Stomach (tissue), 19 donors: ENCODE measurements around the gene CES1. TPM values are rescaled to one million over a fixed set of nuclear protein-coding genes. Genes with fewer than 3 reads are reported as not detected.

Experiments used
- DNase-seq, 2 donors: peaks; one replicate each; pipeline versions ENCODE4 v3.0.0 to v3.0.0-alpha.2; 2013 to 2019
- H3K27ac ChIP-seq, 5 donors: fragments of 200-600 bp in 4 of 5; sonication (generic) in 4 of 5; one replicate each; pipeline ENCODE4 v1.5.1; 2013 to 2019; ENCODE audit warnings: mild to moderate bottlenecking in 1 of 5, moderate library complexity in 1 of 5
- H3K27me3 ChIP-seq, 3 donors: fragments of 200-600 bp; sonication (generic); one replicate each; pipeline ENCODE4 v1.5.1; 2017 to 2019; ENCODE audit warnings: mixed run types in 1 of 3
- H3K36me3 ChIP-seq, 4 donors: fragments of 200-600 bp; sonication (generic); 1 replicate in 3 of 4; 2 replicates in 1 of 4; pipeline ENCODE4 v1.5.1; 2016 to 2019
- H3K4me1 ChIP-seq, 4 donors: fragments of 200-600 bp; sonication (generic); one replicate each; pipeline ENCODE4 v1.5.1; 2016 to 2019
- H3K4me3 ChIP-seq, 4 donors: fragments of 200-600 bp; sonication (generic) in 3 of 4; one replicate each; pipeline ENCODE4 v1.5.1; 2016 to 2019; ENCODE audit warnings: mild to moderate bottlenecking in 1 of 4
- H3K9me3 ChIP-seq, 4 donors: fragments of 200-600 bp; sonication (generic); one replicate each; pipeline ENCODE4 v1.5.1; 2016 to 2019
- CTCF ChIP-seq, 7 experiments: fragments of 450-650 bp in 4 of 7; fragments of 200-600 bp in 3 of 7; sonication (generic) in 3 of 7; IDR thresholded peaks; one replicate each; pipeline ENCODE4 v1.5.1; 2016 to 2019; ENCODE audit warnings: antibody characterized with exemption in 7 of 7, control low read depth in 2 of 7, mild to moderate bottlenecking in 1 of 7
- EP300 ChIP-seq: sonication (generic); formaldehyde crosslinking; IDR thresholded peaks from one replicate; pipeline ENCODE4 v1.6.1; 2017; ENCODE audit warnings: antibody characterized with exemption
- POLR2A ChIP-seq, 4 donors: fragments of 450-650 bp; IDR thresholded peaks; one replicate each; pipeline ENCODE4 v1.6.1; 2016; ENCODE audit warnings: antibody characterized with exemption in 4 of 4, control low read depth in 2 of 4, mild to moderate bottlenecking in 1 of 4, moderate library complexity in 1 of 4
- POLR2AphosphoS5 ChIP-seq, 3 donors: sonication (generic); formaldehyde crosslinking; IDR thresholded peaks; one replicate each; pipeline ENCODE4 v1.6.1; 2016; ENCODE audit warnings: antibody characterized with exemption in 3 of 3
- WGBS, 5 donors: extraction: QIAGEN DNeasy Blood & Tissue Kit in 3 of 5; methylation state at CpG; one replicate each; pipeline versions ENCODE4 v1.1.5 to v1.1.7; 2013 to 2018; 5-methylcytosine and 5-hydroxymethylcytosine counted together
- intact Hi-C: fragments of 100-400 bp; cut with DNase I; formaldehyde crosslinking; loops from one replicate; pipeline ENCODE4 v1.15.1; 2023; ENCODE audit warnings: low total_unique reads
- long read RNA-seq, 10 donors: transcript quantifications; one replicate each; lab custom pipeline, GENCODE V29; 2026
- polyA plus RNA-seq, 3 donors: library from polyadenylated mRNA; stranded (reverse); fragments of 200-250 nt; gene quantifications; one replicate each; pipeline ENCODE4 v1.2.3, GENCODE V29; 2013
- total RNA-seq, 5 donors: library from RNA; depleted of rRNA; stranded (reverse); fragments of >200 nt; gene quantifications; one replicate each; pipeline versions ENCODE4 v1.1.0 to v1.2.3, GENCODE V29; 2014 to 2016
- donor health status: healthy with polysubstance abuse.
- donor health status: Bipolar disorder and iron deficiency.
- donor health status: healthy.

Gene CES1
- total RNA-seq (100 to 1,000 TPM in 1 of 5 donors, 10 to 100 TPM in 1, 1 to 10 TPM in 2, not detected in 1; 2.6 to 173 (median 13.0) TPM), polyA plus RNA-seq (10 to 100 TPM in 2 of 3 donors, 1 to 10 TPM in 1; 4.8 to 28.9 (median 12.1) TPM)
- long read RNA-seq, donor 1, partial matches to known transcripts, result 0 of 4 reads
- long read RNA-seq, donor 1, other reads (novel, unspliced or antisense), result 0 of 4 reads
- long read RNA-seq, donor 2, partial matches to known transcripts, result 0 of 1 reads
- long read RNA-seq, donor 2, other reads (novel, unspliced or antisense), result 0 of 1 reads
- long read RNA-seq, donor 3, result 0 reads
- long read RNA-seq, donor 4, partial matches to known transcripts, result 0 of 1 reads
- long read RNA-seq, donor 4, other reads (novel, unspliced or antisense), result 0 of 1 reads
- long read RNA-seq, donor 5, result 0 reads
- long read RNA-seq, donor 6, partial matches to known transcripts, result 0 of 3 reads
- long read RNA-seq, donor 6, other reads (novel, unspliced or antisense), result 0 of 3 reads
- long read RNA-seq, donor 7, partial matches to known transcripts, result 0 of 2 reads
- long read RNA-seq, donor 7, other reads (novel, unspliced or antisense), result 0 of 2 reads
- long read RNA-seq, donor 8, result 0 reads
- long read RNA-seq, donor 9, partial matches to known transcripts, result 0 of 1 reads
- long read RNA-seq, donor 9, other reads (novel, unspliced or antisense), result 0 of 1 reads
- long read RNA-seq, donor 10, partial matches to known transcripts, result 0 of 2 reads
- long read RNA-seq, donor 10, other reads (novel, unspliced or antisense), result 0 of 2 reads

GRCh38 chr16:55832773-55833691 lies at the start of gene CES1:
TSS of gene CES1 (minus strand) at chr16:55833096. CDS start at chr16:55833055, 41 bp downstream.
- peak within 1 kb of the TSS in 1 of 4 donors; percentile 11 for H3K4me3 ChIP-seq
- peak within 1 kb of the TSS in 2 of 5 donors; percentile 23 to 51 for H3K27ac ChIP-seq
- intact Hi-C loops, result no loop called here
- DNase-seq, result peak in 1 of 2 donors; percentile 62
- WGBS, 5 donors, result 51 to 65% (median 62%) methylated on average over 28 to 30 of the region's 30 CpGs
- H3K27me3 ChIP-seq, result no peaks in the 10 kb centered on the region
- TF ChIP-seq EP300 (no peak), POLR2AphosphoS5 (IDR thresholded peaks at IDR 0.05) (no peak)
- H3K9me3 ChIP-seq, result no peaks in the 10 kb centered on the region
- H3K4me1 ChIP-seq, result peaks cover 0 to 18% (median 3%) of the 10 kb centered on the region in 4 donors
- H3K36me3 ChIP-seq, result no peaks in the 10 kb centered on the region

- no peaks in the 10 kb centered on the region for H3K36me3 ChIP-seq
- H3K4me1 ChIP-seq, result no peaks in the 10 kb centered on the region
- intact Hi-C loops, result no loop called here
- H3K9me3 ChIP-seq, result no peaks in the 10 kb centered on the region
- no peak overlapping the region for H3K4me3 ChIP-seq
- peaks cover 0 to 38% (median 0%) of the 10 kb centered on the region in 3 donors for H3K27me3 ChIP-seq
- 52 to 72% (median 67%) methylated on average over 4 of the region's 4 CpGs for WGBS, 5 donors
- DNase-seq, result no peak
- no peak for TF ChIP-seq EP300
- no peak for TF ChIP-seq POLR2AphosphoS5 (IDR thresholded peaks at IDR 0.05)
- TF ChIP-seq CTCF (IDR thresholded peaks at IDR 0.05), result no peak
- TF ChIP-seq POLR2A (IDR thresholded peaks at IDR 0.05), result no peak
- no peak overlapping the region for H3K27ac ChIP-seq
Observed at GRCh38 chr16:55876854-55877253, 44.0 kb upstream of the CES1 start.

- Histone ChIP-seq H3K9me3 (no peaks in the 10 kb centered on the region), H3K27ac (no peak within 1 kb of the TSS), H3K4me1 (no peaks in the 10 kb centered on the region), H3K36me3 (no peaks in the 10 kb centered on the region), H3K27me3 (peaks cover 0 to 28% (median 0%) of the 10 kb centered on the region in 3 donors), H3K4me3 (no peak within 1 kb of the TSS)
- DNase-seq, result no peak
- 56 to 68% (median 66%) methylated on average over 2 of the region's 2 CpGs for WGBS, 5 donors
- intact Hi-C loops, result no loop called here
- TF ChIP-seq CTCF (IDR thresholded peaks at IDR 0.05) (no peak), POLR2AphosphoS5 (IDR thresholded peaks at IDR 0.05) (no peak), EP300 (no peak), POLR2A (IDR thresholded peaks at IDR 0.05) (no peak)
Observed at GRCh38 chr16:55875273-55875672, 42.4 kb upstream of the CES1 start, which contains the start of gene CES5A. TSS of gene CES5A (minus strand) at chr16:55875373. CDS start at chr16:55875221, 152 bp downstream.

DNA sequence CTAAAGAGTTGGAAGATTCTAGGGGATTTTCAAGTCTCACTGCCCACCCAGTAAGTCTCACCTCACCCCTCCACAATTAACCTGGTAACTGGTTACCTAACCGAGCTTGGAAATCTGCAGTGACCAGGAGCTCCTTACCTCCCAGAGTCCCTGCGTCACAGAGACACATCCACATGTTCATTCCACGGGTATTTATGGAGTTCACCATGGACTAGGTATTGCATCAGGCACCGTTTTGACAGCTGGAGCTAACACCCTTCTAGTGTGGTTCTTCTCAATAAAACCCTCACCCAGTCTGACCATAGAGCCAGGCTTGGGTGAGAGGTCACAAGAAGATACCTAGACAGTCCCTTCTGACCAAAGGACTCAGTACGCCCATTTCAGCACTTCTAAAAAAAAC lies 40.2 kb upstream of the CES1 start:
- TF ChIP-seq EP300, result no peak
- TF ChIP-seq CTCF (IDR thresholded peaks at IDR 0.05), result no peak
- no peak for TF ChIP-seq POLR2A (IDR thresholded peaks at IDR 0.05)
- TF ChIP-seq POLR2AphosphoS5 (IDR thresholded peaks at IDR 0.05), result no peak
- intact Hi-C loops, result no loop called here
- no peak for DNase-seq
- Histone ChIP-seq H3K4me3 (no peak overlapping the region), H3K9me3 (no peaks in the 10 kb centered on the region), H3K36me3 (no peaks in the 10 kb centered on the region), H3K27me3 (peaks cover 0 to 29% (median 0%) of the 10 kb centered on the region in 3 donors), H3K27ac (no peak overlapping the region), H3K4me1 (no peaks in the 10 kb centered on the region)
- 82 to 92% (median 89%) methylated on average over 5 of the region's 5 CpGs for WGBS, 5 donors
